Activated B cell treated with CpG ODN at 0.5 μM for 24 hours (primary cell): ENCODE measurements around the gene PIGP. TPM values are rescaled to one million over a fixed set of nuclear protein-coding genes. Genes with fewer than 3 reads are reported as not detected.
A peak's percentile ranks its signal among the peaks of the same experiment; 100 is the strongest.
"Not testable (repeated sequence)": the region's sequence is repeated elsewhere in the genome, so short reads cannot be mapped to it uniquely, and the experiment has no call there.

Source experiments
- ATAC-seq: fragments of 200-7000 bp; cut with Tn5 transposase; one replicate; pipeline ENCODE4 v1.10.0; 2021; ENCODE audit warnings: low read depth, mild to moderate bottlenecking, moderate library complexity
- CTCF ChIA-PET: fragments of 350-600 bp; sonication (Branson Sonifier 250); formaldehyde crosslinking; loops from one replicate; lab custom pipeline; 2021; ENCODE audit warnings: antibody characterized with exemption; lab: Charles Lee
- POLR2A ChIA-PET: fragments of 350-600 bp; sonication (Branson Sonifier 250); formaldehyde crosslinking; loops from one replicate; lab custom pipeline; 2021; ENCODE audit warnings: antibody characterized with exemption; lab: Charles Lee
- DNase-seq: peaks from one replicate; pipeline ENCODE4 v3.0.0; 2022
- H3K27ac Mint-ChIP-seq: one replicate; pipeline ENCODE4 v1.8.0; 2020; ENCODE audit warnings: mixed read lengths
- H3K27me3 Mint-ChIP-seq: one replicate; pipeline ENCODE4 v1.8.0; 2021; ENCODE audit warnings: mixed read lengths
- H3K36me3 Mint-ChIP-seq: one replicate; pipeline ENCODE4 v1.8.0; 2021; ENCODE audit warnings: low read depth, mixed read lengths
- H3K4me1 Mint-ChIP-seq: one replicate; pipeline ENCODE4 v1.8.0; 2021; ENCODE audit warnings: mixed read lengths
- H3K4me3 Mint-ChIP-seq: one replicate; pipeline ENCODE4 v1.8.0; 2020; ENCODE audit warnings: mild to moderate bottlenecking, mixed read lengths
- H3K9me3 Mint-ChIP-seq: one replicate; pipeline ENCODE4 v1.8.0; 2020; ENCODE audit warnings: mixed read lengths
- intact Hi-C: fragments of 100-400 bp; cut with micrococcal nuclease; formaldehyde crosslinking; loops from one replicate; pipeline ENCODE4 v1.15.1; 2024
- total RNA-seq: library from RNA; stranded (reverse); gene quantifications from 2 replicates; pipeline ENCODE4 v1.2.3, GENCODE V29; 2022
- TF ChIP-seq, protein P1 (sequence below): fragments of 200-600 bp; IDR thresholded peaks from one replicate; pipeline ENCODE4 v1.8.0; 2022; ENCODE audit warnings: antibody characterized with exemption, mild to moderate bottlenecking

Gene PIGP
- total RNA-seq = 17.3 and 17.7 TPM in 2 replicates

DNA sequence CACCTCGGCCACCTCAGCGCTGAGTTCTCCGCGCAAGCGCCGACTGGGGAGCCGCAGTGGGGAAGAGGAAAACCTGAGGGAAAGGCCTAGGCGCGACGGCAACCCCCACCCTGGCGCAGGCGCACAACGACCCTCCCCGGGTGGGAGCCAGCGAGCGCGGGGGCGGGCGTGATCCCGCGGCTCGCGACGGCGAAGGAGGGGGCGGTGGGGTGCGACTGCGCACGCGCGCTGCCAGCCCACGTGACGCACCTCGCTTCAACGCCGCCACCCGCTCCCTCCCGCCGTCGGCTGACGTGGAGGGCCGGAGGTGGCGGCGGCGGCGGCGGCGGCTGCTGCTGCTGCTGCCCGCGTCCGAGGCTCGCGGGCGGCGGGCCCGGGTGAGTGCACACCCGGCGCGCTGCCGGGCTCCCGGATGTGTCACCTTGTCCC, at the start of gene PIGP, which contains the start of gene TTC3:
Gene PIGP, minus strand, starts transcription at position 84 of the 429 bp plus-strand sequence. CDS start 556 bp downstream, outside the sequence.
Gene TTC3, plus strand, starts transcription at position 267 of the 429 bp plus-strand sequence. CDS start 14,004 bp downstream, outside the sequence.
- peaks cover 44% of the 10 kb centered on the region for H3K4me1 Mint-ChIP-seq
- peak within 1 kb of the TSS; percentile 87 for H3K4me3 Mint-ChIP-seq
- DNase-seq = peak; percentile 99
- TF ChIP-seq, protein P1, sequence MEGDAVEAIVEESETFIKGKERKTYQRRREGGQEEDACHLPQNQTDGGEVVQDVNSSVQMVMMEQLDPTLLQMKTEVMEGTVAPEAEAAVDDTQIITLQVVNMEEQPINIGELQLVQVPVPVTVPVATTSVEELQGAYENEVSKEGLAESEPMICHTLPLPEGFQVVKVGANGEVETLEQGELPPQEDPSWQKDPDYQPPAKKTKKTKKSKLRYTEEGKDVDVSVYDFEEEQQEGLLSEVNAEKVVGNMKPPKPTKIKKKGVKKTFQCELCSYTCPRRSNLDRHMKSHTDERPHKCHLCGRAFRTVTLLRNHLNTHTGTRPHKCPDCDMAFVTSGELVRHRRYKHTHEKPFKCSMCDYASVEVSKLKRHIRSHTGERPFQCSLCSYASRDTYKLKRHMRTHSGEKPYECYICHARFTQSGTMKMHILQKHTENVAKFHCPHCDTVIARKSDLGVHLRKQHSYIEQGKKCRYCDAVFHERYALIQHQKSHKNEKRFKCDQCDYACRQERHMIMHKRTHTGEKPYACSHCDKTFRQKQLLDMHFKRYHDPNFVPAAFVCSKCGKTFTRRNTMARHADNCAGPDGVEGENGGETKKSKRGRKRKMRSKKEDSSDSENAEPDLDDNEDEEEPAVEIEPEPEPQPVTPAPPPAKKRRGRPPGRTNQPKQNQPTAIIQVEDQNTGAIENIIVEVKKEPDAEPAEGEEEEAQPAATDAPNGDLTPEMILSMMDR = no peak
- H3K27ac Mint-ChIP-seq = peak within 1 kb of the TSS; percentile 93
- CTCF ChIA-PET = no interaction called here
- peak; percentile 63 for ATAC-seq
- H3K9me3 Mint-ChIP-seq = no peaks in the 10 kb centered on the region
- intact Hi-C loops = loop anchor here (1.0 to 5.0 kb wide), 10 partner anchors 9 to 491 kb away; partner anchors contain the start of genes DYRK1A, HLCS and VPS26C
- POLR2A ChIA-PET = interaction anchor here (1.5 to 2.1 kb wide), 2 partner anchors 83 to 194 kb away, joined by 5 to 11 read pairs; partner anchors contain the start of gene VPS26C
- no peaks in the 10 kb centered on the region for H3K27me3 Mint-ChIP-seq
- H3K36me3 Mint-ChIP-seq = peaks cover 27% of the 10 kb centered on the region

DNA sequence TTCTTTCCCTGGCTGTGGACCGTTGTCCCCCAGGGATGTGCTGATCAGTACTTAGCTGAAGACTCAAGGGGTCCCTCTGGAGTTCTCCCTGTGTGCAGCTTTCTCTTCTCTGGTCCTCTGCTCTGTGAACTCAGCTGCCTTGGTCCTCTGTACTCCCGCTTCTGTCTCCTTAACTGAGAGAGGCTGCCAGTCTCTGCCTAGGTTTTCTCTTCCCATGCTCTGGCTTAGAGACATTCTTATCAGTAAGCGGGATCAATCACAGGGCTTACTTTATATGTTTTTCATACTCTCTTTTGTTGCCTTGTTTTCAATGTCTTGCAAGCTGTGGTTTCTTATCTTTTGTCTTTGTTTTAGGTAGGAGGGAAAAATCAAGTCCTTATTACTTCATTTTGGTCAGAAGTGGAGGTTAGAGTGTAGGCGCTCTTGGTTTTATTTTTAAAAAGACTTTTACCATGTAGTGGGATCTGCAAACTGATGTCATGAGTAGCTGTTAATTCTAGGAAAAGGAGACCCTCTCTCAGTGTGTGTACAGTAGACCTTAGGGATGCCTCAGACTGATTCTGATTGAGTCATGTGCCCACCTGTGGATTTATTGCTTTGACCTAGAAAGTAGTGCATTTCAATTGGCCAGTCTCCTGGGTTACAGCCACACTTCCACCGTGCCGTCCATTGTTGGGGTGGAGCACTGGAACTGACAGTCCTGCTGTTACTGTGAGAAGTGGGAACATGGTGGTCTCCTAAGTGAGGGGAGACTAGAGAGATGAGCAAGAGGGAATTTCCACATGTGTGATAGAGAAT, 46.7 kb upstream of the PIGP start:
- ChIA-PET CTCF (interaction anchor here (1.6 kb wide), 1 partner anchor 143 kb away, joined by 3 read pairs; no protein-coding TSS in a partner anchor), POLR2A (no interaction called here)
- no peaks in the 10 kb centered on the region for H3K4me1 Mint-ChIP-seq
- intact Hi-C loops = no loop called here
- H3K27me3 Mint-ChIP-seq = no peaks in the 10 kb centered on the region
- peaks cover 44% of the 10 kb centered on the region for H3K36me3 Mint-ChIP-seq
- H3K9me3 Mint-ChIP-seq = no peaks in the 10 kb centered on the region
- no peak overlapping the region for H3K4me3 Mint-ChIP-seq
- DNase-seq (no peak), ATAC-seq (no peak)
- TF ChIP-seq, protein P1 = no peak
- H3K27ac Mint-ChIP-seq = peak overlapping the region; percentile 21

DNA sequence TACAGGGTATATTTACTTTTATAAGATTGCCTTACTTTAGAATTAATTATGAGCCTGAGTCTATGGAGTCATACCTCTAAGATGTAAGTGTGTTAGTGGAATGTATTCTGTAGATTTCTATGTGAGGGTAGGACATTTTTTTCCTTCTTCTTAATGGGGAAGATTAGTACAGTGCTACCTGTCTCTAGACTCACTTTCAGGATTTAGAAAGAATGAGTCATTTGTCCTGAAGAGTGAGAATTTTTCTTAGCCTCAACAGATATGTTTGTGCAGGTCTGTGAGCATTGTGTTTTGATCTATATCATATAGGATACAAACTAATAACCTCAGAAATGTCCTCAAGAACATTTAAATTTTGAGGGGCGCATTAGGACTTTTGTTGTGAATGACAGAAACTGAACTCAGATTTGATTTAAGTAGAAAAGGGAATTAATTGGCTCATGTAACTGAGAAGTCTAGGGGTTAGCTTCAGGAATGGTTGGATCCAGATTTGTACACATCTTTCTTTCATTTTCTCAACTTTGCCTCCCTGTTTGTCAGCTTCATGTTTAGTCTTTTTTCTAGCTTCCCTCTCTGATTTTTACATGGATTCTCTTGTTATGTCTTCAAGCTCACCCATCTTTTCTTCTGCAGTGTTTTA, 45.4 kb upstream of the PIGP start:
- CTCF ChIA-PET = no interaction called here
- no peaks in the 10 kb centered on the region for H3K4me1 Mint-ChIP-seq
- DNase-seq (no peak), ATAC-seq (no peak)
- H3K27me3 Mint-ChIP-seq = no peaks in the 10 kb centered on the region
- POLR2A ChIA-PET = no interaction called here
- H3K36me3 Mint-ChIP-seq = peaks cover 39% of the 10 kb centered on the region
- H3K9me3 Mint-ChIP-seq = no peaks in the 10 kb centered on the region
- H3K27ac Mint-ChIP-seq = no peak overlapping the region
- H3K4me3 Mint-ChIP-seq = no peak overlapping the region
- intact Hi-C loops = no loop called here
- TF ChIP-seq, protein P1 = no peak

DNA sequence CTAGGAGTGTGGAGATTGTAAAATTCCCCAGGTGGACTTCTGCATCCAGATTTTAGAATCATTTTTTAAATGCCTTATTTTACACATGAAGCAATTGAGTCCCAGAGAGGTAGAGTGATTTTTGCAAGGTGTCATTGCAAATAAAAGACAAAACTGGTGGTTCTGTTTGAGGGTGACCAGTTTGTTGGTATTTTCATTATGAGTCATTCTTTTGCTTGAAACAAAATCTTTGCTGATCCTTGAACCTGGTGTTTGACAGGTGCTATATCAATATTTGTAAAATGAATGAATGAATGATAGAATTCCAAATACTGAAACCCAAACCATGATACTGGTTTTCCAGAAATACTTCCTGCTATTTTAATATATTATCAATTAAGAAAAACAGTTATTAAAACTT, 44.3 kb upstream of the PIGP start:
- Mint-ChIP-seq H3K9me3 (no peaks in the 10 kb centered on the region), H3K27ac (no peak overlapping the region), H3K36me3 (peaks cover 29% of the 10 kb centered on the region), H3K4me3 (no peak overlapping the region), H3K4me1 (no peaks in the 10 kb centered on the region), H3K27me3 (no peaks in the 10 kb centered on the region)
- no peak for ATAC-seq
- ChIA-PET CTCF (no interaction called here), POLR2A (interaction anchor here (0.6 kb wide), 1 partner anchor 17 kb away, joined by 8 read pairs; no protein-coding TSS in a partner anchor)
- intact Hi-C loops = no loop called here
- TF ChIP-seq, protein P1 = no peak
- DNase-seq = no peak

DNA sequence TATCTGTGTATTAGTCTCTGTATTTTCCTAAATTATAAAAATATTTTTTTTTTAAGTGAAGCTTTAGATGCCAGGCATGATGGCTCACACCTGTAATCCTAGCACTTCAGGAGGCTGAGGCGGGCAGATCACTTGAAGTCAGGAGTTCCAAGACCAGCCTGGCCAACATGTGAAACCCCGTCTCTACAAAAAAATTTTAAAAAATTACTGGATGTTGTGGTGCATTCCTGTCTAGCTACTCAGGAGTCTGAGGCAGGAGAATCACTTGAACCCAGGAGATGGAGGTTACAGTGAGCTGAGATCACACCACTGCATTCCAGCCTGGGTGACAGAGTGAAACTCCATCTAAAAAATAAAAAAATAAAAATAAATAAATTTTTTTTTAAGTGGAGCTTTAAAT, 43.6 kb upstream of the PIGP start:
- CTCF ChIA-PET, H3K27me3 Mint-ChIP-seq, H3K27ac Mint-ChIP-seq, ATAC-seq, POLR2A ChIA-PET, H3K4me1 Mint-ChIP-seq, H3K9me3 Mint-ChIP-seq, intact Hi-C loops, H3K4me3 Mint-ChIP-seq, DNase-seq: not testable (repeated sequence)
- peaks cover 29% of the 10 kb centered on the region for H3K36me3 Mint-ChIP-seq

DNA sequence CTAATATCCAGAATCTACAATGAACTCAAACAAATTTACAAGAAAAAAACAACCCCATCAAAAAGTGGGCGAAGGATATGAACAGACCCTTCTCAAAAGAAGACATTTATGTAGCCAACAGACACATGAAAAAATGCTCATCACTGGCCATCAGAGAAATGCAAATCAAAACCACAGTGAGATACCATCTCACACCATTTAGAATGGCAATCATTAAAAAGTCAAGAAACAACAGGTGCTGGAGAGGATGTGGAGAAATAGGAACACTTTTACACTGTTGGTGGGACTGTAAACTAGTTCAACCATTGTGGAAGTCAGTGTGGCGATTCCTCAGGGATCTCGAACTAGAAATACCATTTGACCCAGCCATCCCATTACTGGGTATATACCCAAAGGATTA, 41.4 kb upstream of the PIGP start:
- H3K9me3 Mint-ChIP-seq, POLR2A ChIA-PET, H3K27ac Mint-ChIP-seq, ATAC-seq, H3K4me3 Mint-ChIP-seq, H3K4me1 Mint-ChIP-seq, H3K27me3 Mint-ChIP-seq, CTCF ChIA-PET, DNase-seq, intact Hi-C loops: not testable (repeated sequence)
- H3K36me3 Mint-ChIP-seq = peaks cover 16% of the 10 kb centered on the region

DNA sequence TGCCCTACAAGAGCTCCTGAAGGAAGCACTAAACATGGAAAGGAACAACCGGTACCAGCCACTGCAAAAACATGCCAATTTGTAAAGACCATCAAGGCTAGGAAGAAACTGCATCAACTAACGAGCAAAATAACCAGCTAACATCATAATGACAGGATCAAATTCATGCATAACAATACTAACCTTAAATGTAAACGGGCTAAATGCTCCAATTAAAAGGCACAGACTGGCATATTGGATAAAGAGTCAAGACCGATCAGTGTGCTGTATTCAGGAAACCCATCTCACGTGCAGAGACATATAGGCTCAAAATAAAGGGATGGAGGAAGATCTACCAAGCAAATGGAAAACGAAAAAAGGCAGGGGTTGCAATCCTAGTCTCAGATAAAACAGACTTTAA, 38.2 kb upstream of the PIGP start:
- CTCF ChIA-PET, H3K27ac Mint-ChIP-seq, intact Hi-C loops, H3K4me1 Mint-ChIP-seq, ATAC-seq, H3K27me3 Mint-ChIP-seq, H3K4me3 Mint-ChIP-seq, H3K9me3 Mint-ChIP-seq, DNase-seq, POLR2A ChIA-PET: not testable (repeated sequence)
- H3K36me3 Mint-ChIP-seq = peaks cover 18% of the 10 kb centered on the region
